PC-3 (cell line): ENCODE measurements around the gene SYT15. TPM values are rescaled to one million over a fixed set of nuclear protein-coding genes. Genes with fewer than 3 reads are reported as not detected.

Source experiments
- ATAC-seq: fragments of 200-7000 bp; cut with Tn5 transposase; 2 replicates; pipeline ENCODE4 v1.9.1; 2020; ENCODE audit warnings: mild to moderate bottlenecking, moderate library complexity
- BruUV-seq: library from RNA; stranded (reverse); fragments of 400-500 nt; replicated peaks from 2 replicates; lab custom pipeline; 2021; lab: Mats Ljungman, UMichigan
- CTCF ChIA-PET: fragments of 300-600 bp; sonication (Branson Sonifier 250); formaldehyde crosslinking; loops from one replicate; lab custom pipeline; 2022; ENCODE audit warnings: antibody characterized with exemption; lab: Charles Lee
- POLR2A ChIA-PET: fragments of 300-600 bp; sonication (Branson Sonifier 250); formaldehyde crosslinking; loops from one replicate; lab custom pipeline; 2022; ENCODE audit warnings: antibody characterized with exemption; ENCODE audit not compliant: unreplicated experiment; lab: Charles Lee
- DNase-seq: peaks from one replicate; pipeline ENCODE4 v3.0.0-alpha.2; 2015
- H2AFZ ChIP-seq: fragments of 300-600 bp; sonication (generic); 2 replicates; pipeline ENCODE4 v1.6.0; 2016; ENCODE audit warnings: antibody characterized with exemption, low read length
- H3F3A ChIP-seq: fragments of 300-600 bp; sonication (generic); one replicate; pipeline ENCODE4 v1.6.0; 2017; ENCODE audit warnings: antibody characterized with exemption, low read length, control low read depth, mild to moderate bottlenecking; ENCODE audit not compliant: unreplicated experiment
- H3K27ac ChIP-seq: fragments of 300-600 bp; sonication (generic); 2 replicates; pipeline ENCODE4 v1.5.1; 2016; ENCODE audit warnings: mild to moderate bottlenecking, low read length
- H3K27me3 ChIP-seq: fragments of 300-600 bp; sonication (generic); 2 replicates; pipeline ENCODE4 v1.6.1; 2016; ENCODE audit warnings: low read length, mixed read lengths
- H3K36me3 ChIP-seq: fragments of 300-600 bp; sonication (generic); 2 replicates; pipeline ENCODE4 v1.6.1; 2016; ENCODE audit warnings: low read depth, mixed run types, low read length, mixed read lengths
- H3K4me1 ChIP-seq: fragments of 300-600 bp; sonication (generic); 2 replicates; pipeline ENCODE4 v1.5.1; 2016; ENCODE audit warnings: low read length; ENCODE audit not compliant: insufficient read depth
- H3K4me2 ChIP-seq: fragments of 300-600 bp; sonication (generic); 2 replicates; pipeline ENCODE4 v1.6.0; 2016; ENCODE audit warnings: low read length
- H3K4me3 ChIP-seq: fragments of 300-600 bp; sonication (generic); 2 replicates; pipeline ENCODE4 v1.5.1; 2016; ENCODE audit warnings: mild to moderate bottlenecking, low read length, mixed read lengths
- H3K79me2 ChIP-seq: fragments of 300-600 bp; sonication (generic); 2 replicates; pipeline ENCODE4 v1.6.1; 2017; ENCODE audit warnings: low read length, mixed read lengths
- H3K9ac ChIP-seq: fragments of 300-600 bp; sonication (generic); 2 replicates; pipeline ENCODE4 v1.6.0; 2016; ENCODE audit warnings: mild to moderate bottlenecking, low read length
- H3K9me2 ChIP-seq: fragments of 300-600 bp; sonication (generic); replicated peaks from 2 replicates; pipeline ENCODE4 v1.6.1; 2016; ENCODE audit warnings: mixed run types, low read length, mixed read lengths
- H3K9me3 ChIP-seq: fragments of 300-600 bp; sonication (generic); 2 replicates; pipeline ENCODE4 v1.6.1; 2016; ENCODE audit warnings: low read length, mixed read lengths
- H4K20me1 ChIP-seq: fragments of 300-600 bp; sonication (generic); 2 replicates; pipeline ENCODE4 v1.6.1; 2016; ENCODE audit warnings: low read length, mixed read lengths
- EZH2 ChIP-seq: fragments of 300-600 bp; sonication (generic); IDR thresholded peaks from one replicate; pipeline ENCODE4 v1.6.1; 2017; ENCODE audit warnings: antibody characterized with exemption, mild to moderate bottlenecking, low read length; ENCODE audit not compliant: unreplicated experiment
- EZH2phosphoT487 ChIP-seq: fragments of 300-600 bp; sonication (generic); IDR thresholded peaks from 2 replicates; pipeline ENCODE4 v1.6.1; 2018; ENCODE audit warnings: mild to moderate bottlenecking, antibody characterized with exemption, low read length, borderline replicate concordance
- intact Hi-C: fragments of 100-400 bp; cut with micrococcal nuclease; formaldehyde crosslinking; loops from 2 replicates; pipeline ENCODE4 v1.9.0; 2023
- total RNA-seq: library from RNA; depleted of rRNA; stranded (reverse); fragments of >200 nt; gene quantifications from 2 replicates; pipeline ENCODE4 v1.2.3, GENCODE V29; 2014
- TF ChIP-seq, protein P1 (sequence below): fragments of 300-600 bp; sonication (generic); conservative IDR thresholded peaks from 2 replicates; pipeline ENCODE4 v1.5.1; 2017; ENCODE audit warnings: antibody characterized with exemption, low read depth, mild to moderate bottlenecking, low read length

SYT15 gene
- total RNA-seq, 1 experiment from 2014 or later, result not detected

GRCh38 chr10:46549171-46550075 is 29.5 kb upstream of the SYT15 start:
- Histone ChIP-seq H3K36me3 (no peaks in the 10 kb centered on the region), H3K4me1 (peaks cover 18% of the 10 kb centered on the region), H3K9me2 (no peaks in the 10 kb centered on the region), H3K79me2 (no peaks in the 10 kb centered on the region), H3K4me3 (no peak overlapping the region), H3K9ac (no peak overlapping the region), H3K27ac (no peak overlapping the region), H3K27me3 (no peaks in the 10 kb centered on the region), H3F3A (no peaks in the 10 kb centered on the region), H3K9me3 (no peaks in the 10 kb centered on the region), H4K20me1 (no peaks in the 10 kb centered on the region), H3K4me2 (no peak overlapping the region), H2AFZ (no peak overlapping the region)
- ChIA-PET POLR2A (no interaction called here), CTCF (no interaction called here)
- no peak for DNase-seq
- no TSS peak for BruUV-seq
- no peak for ATAC-seq
- intact Hi-C loops, result no loop called here
- TF ChIP-seq, protein P1, sequence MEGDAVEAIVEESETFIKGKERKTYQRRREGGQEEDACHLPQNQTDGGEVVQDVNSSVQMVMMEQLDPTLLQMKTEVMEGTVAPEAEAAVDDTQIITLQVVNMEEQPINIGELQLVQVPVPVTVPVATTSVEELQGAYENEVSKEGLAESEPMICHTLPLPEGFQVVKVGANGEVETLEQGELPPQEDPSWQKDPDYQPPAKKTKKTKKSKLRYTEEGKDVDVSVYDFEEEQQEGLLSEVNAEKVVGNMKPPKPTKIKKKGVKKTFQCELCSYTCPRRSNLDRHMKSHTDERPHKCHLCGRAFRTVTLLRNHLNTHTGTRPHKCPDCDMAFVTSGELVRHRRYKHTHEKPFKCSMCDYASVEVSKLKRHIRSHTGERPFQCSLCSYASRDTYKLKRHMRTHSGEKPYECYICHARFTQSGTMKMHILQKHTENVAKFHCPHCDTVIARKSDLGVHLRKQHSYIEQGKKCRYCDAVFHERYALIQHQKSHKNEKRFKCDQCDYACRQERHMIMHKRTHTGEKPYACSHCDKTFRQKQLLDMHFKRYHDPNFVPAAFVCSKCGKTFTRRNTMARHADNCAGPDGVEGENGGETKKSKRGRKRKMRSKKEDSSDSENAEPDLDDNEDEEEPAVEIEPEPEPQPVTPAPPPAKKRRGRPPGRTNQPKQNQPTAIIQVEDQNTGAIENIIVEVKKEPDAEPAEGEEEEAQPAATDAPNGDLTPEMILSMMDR, result no peak
- TF ChIP-seq EZH2, result no peak
- TF ChIP-seq EZH2phosphoT487, result no peak

DNA sequence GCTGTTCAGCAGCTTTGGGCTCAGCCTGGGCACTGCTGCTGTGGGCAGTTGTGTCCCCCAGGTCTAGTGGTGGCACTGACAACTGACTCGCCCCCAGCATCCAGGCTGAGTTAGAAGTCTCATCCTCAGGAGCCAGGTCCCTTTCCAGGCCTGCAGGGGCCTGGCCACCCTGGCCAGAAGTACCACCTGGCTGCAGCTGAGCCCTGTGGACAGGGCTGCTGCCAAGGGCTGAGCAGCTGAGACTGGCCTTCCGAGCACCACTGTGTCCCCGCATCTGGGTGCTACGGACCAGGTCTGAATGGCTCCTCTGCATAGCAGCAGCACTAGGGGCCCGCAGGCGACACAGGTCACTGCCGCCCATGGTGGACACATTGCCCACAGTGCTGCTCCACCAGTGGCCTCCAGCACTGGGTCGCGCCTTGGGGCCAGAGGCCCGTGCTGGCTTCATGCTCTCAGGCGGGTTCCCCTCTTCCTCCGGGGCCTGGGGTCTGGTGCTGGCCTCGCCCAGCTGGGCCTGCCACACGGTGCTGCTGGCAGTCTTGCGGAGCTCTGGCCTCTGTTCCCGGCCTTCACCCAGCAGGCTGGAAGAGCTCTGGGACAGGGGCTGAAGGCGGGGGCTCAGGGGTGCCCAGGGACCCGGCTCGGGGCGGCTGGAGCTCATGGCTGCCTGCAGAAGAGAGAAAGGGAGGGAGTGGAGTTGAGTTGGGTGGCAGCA is 28.7 kb upstream of the SYT15 start:
- no peaks in the 10 kb centered on the region for H3K9me3 ChIP-seq
- TF ChIP-seq EZH2 (no peak), EZH2phosphoT487 (no peak)
- TF ChIP-seq, protein P1, result no peak
- no peaks in the 10 kb centered on the region for H3K9me2 ChIP-seq
- DNase-seq, result no peak
- H3K79me2 ChIP-seq, result no peaks in the 10 kb centered on the region
- H3K27ac ChIP-seq, result no peak overlapping the region
- no peaks in the 10 kb centered on the region for H3K36me3 ChIP-seq
- H3K4me2 ChIP-seq, result no peak overlapping the region
- intact Hi-C loops, result no loop called here
- H3K9ac ChIP-seq, result no peak overlapping the region
- no peaks in the 10 kb centered on the region for H4K20me1 ChIP-seq
- no peak for ATAC-seq
- no peaks in the 10 kb centered on the region for H3K27me3 ChIP-seq
- no peak overlapping the region for H2AFZ ChIP-seq
- H3F3A ChIP-seq, result no peaks in the 10 kb centered on the region
- POLR2A ChIA-PET, result no interaction called here
- BruUV-seq, result no TSS peak
- CTCF ChIA-PET, result no interaction called here
- peaks cover 10% of the 10 kb centered on the region for H3K4me1 ChIP-seq
- H3K4me3 ChIP-seq, result no peak overlapping the region
